HG03045 (cell line): Measurements from ENCODE around the gene WDR77.
A peak's percentile ranks its signal among the peaks of the same experiment; 100 is the strongest.

Source experiments
- ATAC-seq: cut with Tn5 transposase; IDR thresholded peaks from one replicate; pipeline ENCODE4 v1.9.1; 2021; ENCODE audit warnings: mild to moderate bottlenecking, moderate library complexity; ENCODE audit not compliant: unreplicated experiment

Gene WDR77

GRCh38 chr1:111448918-111449702 lies at the start of gene WDR77, which contains the start of gene ATP5PB:
Gene WDR77, minus strand, starts transcription at chr1:111449256. Its CDS starts 87 bp downstream, at chr1:111449169.
Gene ATP5PB, plus strand, starts transcription at chr1:111449464. Its CDS starts 78 bp downstream, at chr1:111449542.
- ATAC-seq, result peak; percentile 96

- no peak for ATAC-seq
These were observed 48.5 kb upstream of the WDR77 start for GRCh38 chr1:111497592-111497991.

GRCh38 chr1:111496398-111496797 lies 47.3 kb upstream of the WDR77 start:
- no peak for ATAC-seq

GRCh38 chr1:111491070-111491469 lies 42.0 kb upstream of the WDR77 start:
- no peak for ATAC-seq

- ATAC-seq, result no peak
These were observed 41.2 kb upstream of the WDR77 start for GRCh38 chr1:111490220-111490619.

- ATAC-seq, result no peak
These were observed 40.5 kb upstream of the WDR77 start for GRCh38 chr1:111489604-111490003.

GRCh38 chr1:111488669-111489068 lies 39.6 kb upstream of the WDR77 start:
- ATAC-seq, result no peak

GRCh38 chr1:111487133-111487532 lies 38.1 kb upstream of the WDR77 start:
- ATAC-seq, result no peak

GRCh38 chr1:111486431-111486830 lies 37.4 kb upstream of the WDR77 start:
- no peak for ATAC-seq

GRCh38 chr1:111484391-111485026 lies 35.5 kb upstream of the WDR77 start:
- no peak for ATAC-seq

- ATAC-seq, result no peak
These were observed 34.8 kb upstream of the WDR77 start for GRCh38 chr1:111483876-111484275.

GRCh38 chr1:111483166-111483565 lies 34.1 kb upstream of the WDR77 start:
- no peak for ATAC-seq

GRCh38 chr1:111481387-111482221 lies 32.5 kb upstream of the WDR77 start:
- ATAC-seq, result peak; percentile 55

- no peak for ATAC-seq
These were observed 31.6 kb upstream of the WDR77 start for GRCh38 chr1:111480674-111481073.

- peak; percentile 55 for ATAC-seq
These were observed 27.8 kb upstream of the WDR77 start for GRCh38 chr1:111476761-111477309.

- no peak for ATAC-seq
These were observed 27.2 kb upstream of the WDR77 start for GRCh38 chr1:111476214-111476613.

- ATAC-seq, result no peak
These were observed 26.6 kb upstream of the WDR77 start for GRCh38 chr1:111475701-111476100.

- no peak for ATAC-seq
These were observed 25.5 kb upstream of the WDR77 start for GRCh38 chr1:111474521-111474920.

- no peak for ATAC-seq
These were observed 25.1 kb upstream of the WDR77 start for GRCh38 chr1:111474106-111474505.

- ATAC-seq, result no peak
These were observed 22.5 kb upstream of the WDR77 start for GRCh38 chr1:111471538-111471937.

- ATAC-seq, result no peak
These were observed 22.0 kb upstream of the WDR77 start for GRCh38 chr1:111471012-111471411.
